ENCODE results near the gene TTLL4.
"Not testable (repeated sequence)": the region's sequence is repeated elsewhere in the genome, so short reads cannot be mapped to it uniquely, and the experiment has no call there.

TTLL4 gene

GRCh38 chr2:218745559-218746469, 35.2 kb downstream of the TTLL4 start:
- no peak for DNase-seq (ENCODE audit: low read depth)

GRCh38 chr2:218746470-218746795, 35.8 kb downstream of the TTLL4 start:
- DNase-seq (ENCODE audit: low read depth) = no peak

- no peak for DNase-seq (ENCODE audit: low read depth)
These were observed 36.3 kb downstream of the TTLL4 start for GRCh38 chr2:218746960-218747359.

GRCh38 chr2:218748741-218749441, 38.3 kb downstream of the TTLL4 start:
- DNase-seq (ENCODE audit: low read depth) = no peak

- DNase-seq (ENCODE audit: low read depth) = no peak
These were observed 43.6 kb downstream of the TTLL4 start for GRCh38 chr2:218754201-218754600.

GRCh38 chr2:218754781-218755180, 44.1 kb downstream of the TTLL4 start:
- DNase-seq (ENCODE audit: low read depth) = no peak

- no peak for DNase-seq (ENCODE audit: low read depth)
These were observed 44.5 kb downstream of the TTLL4 start for GRCh38 chr2:218755198-218755566.

- no peak for DNase-seq (ENCODE audit: low read depth)
These were observed 45.2 kb downstream of the TTLL4 start for GRCh38 chr2:218755567-218756404.

GRCh38 chr2:218756599-218757377, 46.2 kb downstream of the TTLL4 start:
- no peak for DNase-seq (ENCODE audit: low read depth)

- no peak for DNase-seq (ENCODE audit: low read depth)
These were observed 51.2 kb downstream of the TTLL4 start for GRCh38 chr2:218761795-218762194.

- not testable (repeated sequence) for DNase-seq (ENCODE audit: low read depth)
These were observed 62.1 kb downstream of the TTLL4 start for GRCh38 chr2:218772759-218773158.

- no peak for DNase-seq (ENCODE audit: low read depth)
These were observed 63.2 kb downstream of the TTLL4 start for GRCh38 chr2:218773881-218774280.

- no peak for DNase-seq (ENCODE audit: low read depth)
These were observed 65.9 kb downstream of the TTLL4 start for GRCh38 chr2:218776488-218776887.

GRCh38 chr2:218777276-218777990, 66.8 kb downstream of the TTLL4 start:
- no peak for DNase-seq (ENCODE audit: low read depth)

GRCh38 chr2:218780046-218780445, 69.4 kb downstream of the TTLL4 start:
- no peak for DNase-seq (ENCODE audit: low read depth)

GRCh38 chr2:218780851-218781690, 70.4 kb downstream of the TTLL4 start:
- no peak for DNase-seq (ENCODE audit: low read depth)

GRCh38 chr2:218781691-218782527, 71.3 kb downstream of the TTLL4 start, which contains the start of gene CYP27A1:
TSS of gene CYP27A1 (plus strand) at chr2:218782147. CDS start at chr2:218782183, 36 bp downstream.
- no peak for DNase-seq (ENCODE audit: low read depth)

- DNase-seq (ENCODE audit: low read depth) = no peak
These were observed 71.9 kb downstream of the TTLL4 start for GRCh38 chr2:218782528-218782844.

- no peak for DNase-seq (ENCODE audit: low read depth)
These were observed 73.1 kb downstream of the TTLL4 start for GRCh38 chr2:218783688-218784087.
